ENCODE measurements around the gene ARL10. TPM values are rescaled to one million over a fixed set of nuclear protein-coding genes. Genes with fewer than 3 reads are reported as not detected.

The ARL10 gene
- total RNA-seq, 1 donor from 2014 or later = 50.5 TPM

DNA sequence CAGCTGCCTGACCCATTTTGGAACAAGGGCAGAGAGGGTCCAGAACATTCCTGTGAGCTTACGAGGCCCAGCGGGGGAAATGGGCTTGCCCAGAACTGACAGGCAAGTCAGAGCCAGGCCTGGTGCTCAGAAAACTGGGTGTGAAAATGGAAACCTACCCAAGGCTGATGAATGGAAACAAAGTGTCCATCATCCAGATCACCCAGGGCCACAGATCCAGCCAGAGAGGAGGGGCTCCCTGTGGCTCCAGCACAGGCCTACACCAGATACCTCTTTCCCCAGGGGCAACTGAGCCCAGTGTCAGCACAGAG lies 47.9 kb downstream of the ARL10 start:
- no peak for DNase-seq

DNA sequence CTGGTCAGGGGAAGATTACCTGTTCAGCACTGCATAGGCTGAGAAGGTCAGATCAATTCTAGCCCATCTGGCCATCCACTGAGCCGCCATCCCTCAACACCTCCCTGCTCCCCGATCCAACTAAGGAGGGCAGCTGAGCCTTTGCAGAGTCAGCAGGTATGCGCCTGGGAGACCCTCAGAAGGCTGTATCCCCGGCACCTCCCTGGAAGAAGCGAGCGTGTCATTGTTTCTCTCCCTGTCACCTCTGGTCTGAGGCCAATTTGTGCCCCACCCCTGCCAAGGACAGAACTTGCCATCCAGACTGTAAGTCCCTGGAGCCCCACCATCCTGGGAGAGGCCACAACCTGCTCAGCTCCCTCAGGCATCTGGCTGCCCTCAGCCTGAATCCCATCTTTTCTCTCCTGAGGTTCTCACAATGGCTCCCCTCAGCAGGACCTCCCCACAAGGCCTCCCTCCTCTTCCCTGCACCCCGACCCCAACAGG lies 48.5 kb downstream of the ARL10 start:
- DNase-seq = no peak

- DNase-seq = no peak
Observed at GRCh38 chr5:176414704-176415103, 49.4 kb downstream of the ARL10 start.

DNA sequence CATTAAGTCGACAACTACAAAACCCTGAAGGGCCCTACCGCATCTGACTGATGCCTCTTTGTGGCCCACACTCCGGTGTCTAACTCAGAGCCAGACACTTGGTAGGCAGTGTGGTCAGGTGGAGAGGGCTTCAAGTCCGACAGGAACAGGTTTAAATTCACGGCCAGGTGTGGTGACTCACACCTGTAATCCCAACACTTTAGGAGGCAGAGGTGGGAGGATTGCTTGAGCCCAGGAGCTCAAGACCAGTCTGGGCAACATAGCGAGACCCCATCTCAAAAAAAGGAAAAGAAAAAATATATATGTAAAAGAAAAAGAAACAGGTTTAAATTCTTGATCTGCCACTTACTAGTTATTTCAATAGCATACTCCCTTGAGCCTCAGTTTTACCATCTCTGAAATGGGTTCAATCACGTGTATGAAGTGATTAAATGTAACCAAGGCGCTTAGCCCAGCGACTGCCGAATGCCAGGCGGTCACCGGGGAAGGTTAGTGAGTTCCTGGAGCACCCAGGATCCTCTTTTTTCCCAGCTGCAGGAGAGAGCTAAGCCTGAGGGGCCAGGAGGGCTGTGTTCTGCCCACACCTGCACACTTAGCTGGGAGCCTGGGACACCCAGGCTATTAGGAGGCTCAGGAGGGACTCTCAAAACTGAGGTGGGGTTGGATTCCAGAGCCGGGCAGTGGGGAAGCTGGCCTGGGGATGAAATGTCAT lies 50.1 kb downstream of the ARL10 start:
- DNase-seq = no peak

DNA sequence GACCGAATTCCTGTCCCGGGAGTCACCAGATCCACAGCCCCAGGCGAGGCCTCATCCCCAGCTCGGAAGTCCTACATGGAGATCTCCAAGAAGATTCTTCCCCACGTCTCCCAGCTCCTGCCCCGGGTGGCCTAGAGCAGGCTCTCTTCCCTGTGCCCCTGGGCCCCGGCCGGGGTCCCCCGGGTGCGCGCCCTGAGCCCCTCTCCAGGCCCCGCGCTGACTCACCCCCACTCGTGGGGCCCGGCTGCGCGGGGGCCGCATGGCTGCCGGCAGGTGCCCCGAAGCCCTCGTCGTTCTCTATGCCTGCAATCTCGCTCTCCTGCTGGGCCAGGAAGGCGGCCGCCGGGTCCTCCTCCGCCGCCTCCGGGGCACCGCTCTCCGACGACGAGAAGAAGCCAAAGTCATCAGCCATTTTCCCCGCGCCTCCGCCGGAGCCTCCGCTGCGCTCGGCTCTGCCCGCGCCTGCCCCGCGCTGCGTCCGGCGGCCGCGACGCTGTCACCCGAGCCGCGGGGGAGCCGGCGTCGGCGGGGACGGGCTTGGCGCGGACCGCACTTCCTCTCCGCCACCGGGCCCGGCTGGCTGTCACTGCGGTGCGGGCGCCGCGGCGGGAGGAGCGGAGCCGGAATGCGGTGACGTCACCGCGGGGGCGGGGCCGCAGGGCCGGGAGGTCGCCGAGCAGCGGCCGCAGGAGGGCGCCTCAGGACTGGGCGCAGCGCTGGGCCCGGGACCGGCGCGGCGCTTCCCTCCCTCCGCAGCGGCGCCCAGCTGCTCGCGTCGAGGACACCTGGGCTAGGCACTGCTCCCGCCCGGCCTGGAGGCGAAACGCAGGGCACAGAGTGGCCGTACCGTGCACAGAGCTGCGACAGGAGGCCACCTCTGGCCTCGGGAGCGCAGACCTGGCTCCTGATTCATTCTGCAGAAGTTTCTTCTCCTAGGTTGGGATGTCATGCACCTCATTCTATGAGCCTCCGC lies 51.0 kb downstream of the ARL10 start, which contains the start of gene CLTB:
TSS of gene CLTB (minus strand) at position 588 of the 973 bp plus-strand sequence. CDS start at position 412, 176 bp downstream.
- peak; percentile 80 for DNase-seq

GRCh38 chr5:176416965-176417364 lies 51.7 kb downstream of the ARL10 start:
- no peak for DNase-seq

DNA sequence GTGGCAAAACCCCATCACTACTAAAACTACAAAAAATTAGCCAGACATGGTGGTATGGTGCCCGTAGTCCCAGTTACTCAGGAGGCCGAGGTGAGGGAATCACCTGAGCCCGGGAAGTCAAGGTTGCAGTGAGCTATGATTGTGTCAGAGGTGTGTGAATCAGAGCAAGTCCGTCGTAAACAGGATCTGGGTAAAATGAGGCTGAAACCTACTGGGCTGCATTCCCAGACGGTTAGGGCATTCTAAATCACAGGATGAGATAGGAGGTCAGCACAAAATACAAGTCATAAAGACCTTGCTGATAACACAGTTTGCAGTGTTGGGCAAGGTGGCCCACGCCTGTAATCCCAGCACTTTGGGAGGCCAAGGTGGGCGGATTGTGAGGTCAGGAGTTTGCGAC lies 53.0 kb downstream of the ARL10 start:
- no peak for DNase-seq

DNA sequence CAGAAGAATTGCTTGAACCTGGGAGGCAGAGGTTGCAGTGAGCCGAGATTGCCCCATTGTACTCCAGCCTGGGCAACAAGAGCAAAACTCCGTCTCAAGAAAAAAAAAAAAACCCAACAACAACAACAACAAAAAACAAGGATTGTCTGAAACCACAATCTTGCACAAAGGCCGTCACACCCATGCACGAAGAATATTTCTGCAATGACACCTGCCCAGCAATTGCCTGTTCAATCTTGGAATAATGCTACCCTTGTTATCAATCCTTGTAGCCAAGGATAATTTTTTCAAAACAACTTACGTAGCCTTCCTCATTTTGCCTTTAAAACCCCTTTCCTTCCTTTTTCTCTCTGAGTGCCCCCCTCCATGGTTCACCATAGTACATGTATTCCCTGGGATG lies 54.8 kb downstream of the ARL10 start:
- no peak for DNase-seq

GRCh38 chr5:176420972-176421544 lies 55.8 kb downstream of the ARL10 start:
- no peak for DNase-seq

DNA sequence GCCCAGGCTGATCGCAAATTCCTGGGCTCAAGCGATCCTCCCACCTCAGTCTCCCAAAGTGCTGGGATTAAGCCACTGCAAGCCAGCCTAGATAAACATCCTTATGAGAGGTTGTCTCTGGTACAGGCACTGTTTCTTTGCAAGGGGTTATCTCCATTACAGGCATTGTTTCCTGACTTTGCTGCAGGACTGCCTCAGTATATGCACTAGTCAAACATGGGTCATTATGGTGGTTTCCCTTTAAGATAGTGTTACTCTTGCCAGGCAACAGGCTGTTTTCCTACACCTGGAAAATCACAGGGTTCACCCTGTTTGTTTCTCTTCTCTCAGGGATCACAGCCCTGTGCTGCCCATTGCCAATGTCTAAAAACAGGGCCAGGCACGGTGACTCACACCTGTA lies 58.9 kb downstream of the ARL10 start:
- no peak for DNase-seq

GRCh38 chr5:176425138-176425537 lies 59.9 kb downstream of the ARL10 start:
- DNase-seq = no peak

DNA sequence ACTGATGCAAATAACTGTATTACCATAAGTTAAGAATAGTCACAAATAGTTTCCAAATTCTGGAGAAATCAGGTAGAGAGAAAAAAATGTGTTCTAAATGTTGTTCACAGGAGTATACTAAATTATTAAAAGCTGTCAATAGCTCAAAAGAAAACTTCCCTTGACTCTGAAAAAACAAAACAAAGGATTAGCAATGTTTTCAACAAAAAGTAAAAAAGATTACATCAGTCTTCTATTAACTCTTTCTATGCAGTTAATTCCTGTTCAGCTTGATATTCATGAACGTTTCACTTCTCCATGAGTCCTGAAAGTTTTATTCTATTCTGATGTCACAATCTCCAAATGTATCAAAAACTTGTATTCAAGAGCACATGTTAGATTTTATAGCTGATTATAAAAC lies 60.5 kb downstream of the ARL10 start:
- no peak for DNase-seq

DNA sequence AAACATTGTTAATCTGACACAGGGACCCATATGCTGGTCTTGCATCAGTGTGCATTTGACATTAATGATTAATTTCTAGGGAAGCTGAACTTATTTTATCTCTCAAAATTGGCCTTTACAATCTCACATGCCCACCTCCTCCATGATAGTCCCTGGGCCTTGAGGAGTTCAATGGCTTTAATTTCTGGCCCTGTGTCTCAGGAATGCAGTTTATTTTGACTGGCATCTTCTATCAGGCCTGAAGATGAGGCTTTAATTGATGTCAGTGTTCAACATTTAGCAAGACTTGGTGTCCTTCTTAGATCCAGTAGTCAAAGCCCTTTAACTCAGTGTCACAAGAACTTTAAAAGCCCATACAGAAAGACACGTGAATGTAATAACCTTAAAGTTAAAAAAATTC lies 61.6 kb downstream of the ARL10 start:
- DNase-seq = no peak

- DNase-seq = no peak
Observed at GRCh38 chr5:176427971-176428370, 62.7 kb downstream of the ARL10 start.

DNA sequence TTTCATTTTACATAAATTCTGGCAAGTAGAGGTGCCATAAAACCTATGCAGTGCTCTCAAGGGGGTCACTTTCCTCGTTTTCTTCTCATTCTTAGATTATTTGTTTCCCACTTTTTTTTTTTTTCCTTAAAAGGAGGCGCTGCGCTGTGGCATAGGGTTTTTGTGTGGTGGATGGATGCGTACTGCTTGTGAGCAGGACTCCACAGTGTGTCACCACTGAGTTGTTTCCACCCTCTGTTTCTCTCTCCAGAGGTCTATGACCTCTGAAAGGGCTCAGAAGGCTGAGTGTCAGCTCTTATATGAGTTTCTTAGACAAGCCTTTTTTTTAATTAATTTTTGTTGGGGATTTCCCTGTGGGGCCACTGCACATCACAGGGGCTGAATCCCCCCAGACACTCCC lies 64.7 kb downstream of the ARL10 start:
- no peak for DNase-seq

Small RNA genes within 50 kb of the gene (small RNA-seq; reads per million reads assigned to genes)
- 186 reads per million, percentile 97 among the genes with 10 or more reads in this experiment for gene MIR1271

Other genes with a start within 250 kb of the ARL10 start
- 17.5 TPM for gene SIMC1, start 127.1 kb upstream of the ARL10 start, total RNA-seq
- 97.3 TPM for gene KIAA1191, start 3.7 kb upstream of the ARL10 start, total RNA-seq
- gene NOP16, start 23.1 kb downstream of the ARL10 start, total RNA-seq = 5.0 TPM
- 26.4 TPM for gene HIGD2A, start 23.3 kb downstream of the ARL10 start, total RNA-seq
- 42.0 TPM for gene CLTB, start 51.1 kb downstream of the ARL10 start, total RNA-seq
- 32.6 TPM for gene FAF2, start 82.9 kb downstream of the ARL10 start, total RNA-seq
- 8.6 TPM for gene RNF44, start 171.9 kb downstream of the ARL10 start, total RNA-seq
- under 0.01 TPM for gene CDHR2, start 183.9 kb downstream of the ARL10 start, total RNA-seq
- gene GPRIN1, start 244.7 kb downstream of the ARL10 start, total RNA-seq = 107 TPM